Ureter (tissue), 1 donor: ENCODE measurements around the gene RPGR. TPM values are rescaled to one million over a fixed set of nuclear protein-coding genes. Genes with fewer than 3 reads are reported as not detected.

Source experiments
- DNase-seq: peaks from one replicate; pipeline ENCODE4 v3.0.0-alpha.2; 2020; ENCODE audit warnings: low spot score
- total RNA-seq: library from RNA; stranded (reverse); gene quantifications from one replicate; pipeline ENCODE4 v1.2.4, GENCODE V29; 2023
- donor health status: DM: yes; HTN: yes; CAD: no.

RPGR gene, protein sequence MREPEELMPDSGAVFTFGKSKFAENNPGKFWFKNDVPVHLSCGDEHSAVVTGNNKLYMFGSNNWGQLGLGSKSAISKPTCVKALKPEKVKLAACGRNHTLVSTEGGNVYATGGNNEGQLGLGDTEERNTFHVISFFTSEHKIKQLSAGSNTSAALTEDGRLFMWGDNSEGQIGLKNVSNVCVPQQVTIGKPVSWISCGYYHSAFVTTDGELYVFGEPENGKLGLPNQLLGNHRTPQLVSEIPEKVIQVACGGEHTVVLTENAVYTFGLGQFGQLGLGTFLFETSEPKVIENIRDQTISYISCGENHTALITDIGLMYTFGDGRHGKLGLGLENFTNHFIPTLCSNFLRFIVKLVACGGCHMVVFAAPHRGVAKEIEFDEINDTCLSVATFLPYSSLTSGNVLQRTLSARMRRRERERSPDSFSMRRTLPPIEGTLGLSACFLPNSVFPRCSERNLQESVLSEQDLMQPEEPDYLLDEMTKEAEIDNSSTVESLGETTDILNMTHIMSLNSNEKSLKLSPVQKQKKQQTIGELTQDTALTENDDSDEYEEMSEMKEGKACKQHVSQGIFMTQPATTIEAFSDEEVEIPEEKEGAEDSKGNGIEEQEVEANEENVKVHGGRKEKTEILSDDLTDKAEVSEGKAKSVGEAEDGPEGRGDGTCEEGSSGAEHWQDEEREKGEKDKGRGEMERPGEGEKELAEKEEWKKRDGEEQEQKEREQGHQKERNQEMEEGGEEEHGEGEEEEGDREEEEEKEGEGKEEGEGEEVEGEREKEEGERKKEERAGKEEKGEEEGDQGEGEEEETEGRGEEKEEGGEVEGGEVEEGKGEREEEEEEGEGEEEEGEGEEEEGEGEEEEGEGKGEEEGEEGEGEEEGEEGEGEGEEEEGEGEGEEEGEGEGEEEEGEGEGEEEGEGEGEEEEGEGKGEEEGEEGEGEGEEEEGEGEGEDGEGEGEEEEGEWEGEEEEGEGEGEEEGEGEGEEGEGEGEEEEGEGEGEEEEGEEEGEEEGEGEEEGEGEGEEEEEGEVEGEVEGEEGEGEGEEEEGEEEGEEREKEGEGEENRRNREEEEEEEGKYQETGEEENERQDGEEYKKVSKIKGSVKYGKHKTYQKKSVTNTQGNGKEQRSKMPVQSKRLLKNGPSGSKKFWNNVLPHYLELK
- total RNA-seq = 31.4 TPM

DNA sequence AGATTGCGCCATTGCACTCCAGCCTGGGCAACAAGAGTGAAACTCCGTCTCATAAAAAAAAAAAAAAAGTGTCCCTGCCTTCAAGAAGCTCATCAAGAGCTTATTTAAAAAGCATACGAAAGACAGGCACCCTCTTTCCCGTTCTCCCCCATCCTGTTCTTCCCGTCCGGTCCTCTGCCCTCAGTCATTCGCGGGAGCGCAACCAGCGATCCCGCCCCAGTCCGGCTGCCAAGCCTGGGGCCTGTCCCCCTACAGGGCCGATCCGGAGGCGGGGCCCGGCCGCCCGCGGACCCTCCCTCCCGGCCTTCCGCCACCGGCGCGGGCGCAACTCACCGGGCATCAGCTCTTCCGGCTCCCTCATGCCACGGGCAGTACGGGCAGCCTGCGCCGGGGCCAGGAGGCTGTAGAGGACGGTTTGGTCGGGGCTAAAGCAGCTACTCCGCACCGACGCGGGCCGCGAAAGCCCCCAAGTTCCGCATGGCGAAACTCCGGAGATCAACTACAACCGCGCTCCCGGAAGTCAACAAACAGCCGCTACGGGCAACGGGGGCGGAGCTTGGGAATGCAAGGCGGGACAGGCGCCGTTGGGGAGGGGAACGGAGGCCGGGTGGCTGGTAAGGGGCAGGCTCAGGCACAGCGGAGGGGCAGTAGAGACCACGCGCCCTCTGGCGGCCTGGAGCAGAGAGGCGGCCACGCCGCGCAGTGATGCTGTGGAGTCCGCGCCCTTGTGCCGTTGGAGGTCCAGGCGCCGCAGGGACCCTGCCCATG, at the start of gene RPGR:
Gene RPGR, minus strand, starts transcription at position 503 of the 768 bp plus-strand sequence. Its CDS starts 142 bp downstream, at position 361.
- DNase-seq = peak; percentile 94

DNA sequence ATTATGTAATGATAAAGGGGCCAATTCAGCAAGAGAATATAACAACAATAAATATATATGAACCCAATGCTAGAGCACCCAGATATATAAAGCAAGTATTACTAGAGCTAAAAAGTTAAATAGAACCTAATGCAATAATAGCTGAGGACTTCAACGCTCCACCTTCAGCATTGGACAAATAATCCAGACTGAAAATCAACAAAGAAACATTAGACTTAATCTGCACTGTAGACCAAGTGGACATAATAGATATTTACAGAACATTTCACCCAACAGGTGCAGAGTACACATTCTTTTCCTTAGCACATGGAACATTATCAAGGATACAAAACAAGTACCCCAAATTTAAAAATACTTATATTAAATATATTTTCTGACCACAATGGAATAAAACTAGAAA, 49.4 kb upstream of the RPGR start:
- DNase-seq = no peak

DNA sequence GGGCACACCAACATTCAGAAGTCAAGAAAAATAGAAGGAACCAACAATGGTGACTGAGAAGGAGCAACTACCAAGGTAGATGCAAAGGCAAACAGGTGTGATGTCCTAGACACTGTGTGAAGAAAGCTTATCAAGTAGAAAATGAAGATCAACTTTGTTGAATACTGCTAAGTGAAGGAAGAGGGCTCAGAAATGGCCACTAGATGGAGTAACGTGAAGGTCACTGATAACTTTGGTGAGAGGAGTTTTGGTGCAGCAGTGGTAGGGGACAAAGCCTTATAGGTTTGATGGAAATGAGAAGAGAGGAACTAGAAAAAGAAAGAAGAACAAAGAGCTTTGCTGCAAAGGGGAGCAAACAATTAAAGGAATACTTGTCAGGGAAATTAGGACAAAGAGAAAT, 48.6 kb upstream of the RPGR start:
- no peak for DNase-seq

DNA sequence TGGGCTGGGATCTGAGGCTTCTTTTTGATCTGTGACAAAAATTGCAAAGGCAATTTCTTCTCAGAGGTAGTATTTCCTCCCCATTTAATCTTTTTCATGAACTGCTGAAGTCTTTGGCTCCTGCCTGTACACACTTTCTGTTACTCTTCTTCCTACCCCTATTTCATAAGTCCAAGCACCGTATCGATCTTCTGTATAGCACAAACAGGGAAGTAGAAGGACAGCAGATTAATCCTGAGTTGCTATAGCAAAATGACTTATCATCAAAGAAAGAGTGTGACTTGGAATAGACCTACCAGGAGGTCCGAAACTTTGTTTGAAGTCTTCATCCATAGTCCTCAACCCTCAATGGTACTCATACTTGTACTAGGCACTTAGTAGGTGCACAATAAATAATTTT, 47.1 kb upstream of the RPGR start:
- DNase-seq = no peak

DNA sequence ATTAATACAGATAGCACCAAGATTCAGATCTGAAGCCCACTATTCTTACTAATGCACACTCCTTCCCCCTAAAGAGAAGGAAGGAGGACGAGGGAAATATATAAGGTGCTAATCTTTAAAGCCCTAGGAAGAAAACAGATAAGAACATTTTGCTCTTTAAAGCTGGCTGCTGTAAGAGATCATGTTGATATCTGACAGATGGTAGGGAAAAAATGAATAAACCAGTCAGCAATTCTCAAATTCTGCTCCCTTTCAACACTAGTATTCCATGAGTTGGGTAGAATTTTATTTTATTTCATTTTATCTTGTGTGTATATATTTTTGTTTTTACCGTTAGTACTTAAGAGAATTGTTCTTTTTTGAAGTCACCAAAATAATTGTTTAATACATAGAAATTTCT, 44.3 kb upstream of the RPGR start:
- no peak for DNase-seq

DNA sequence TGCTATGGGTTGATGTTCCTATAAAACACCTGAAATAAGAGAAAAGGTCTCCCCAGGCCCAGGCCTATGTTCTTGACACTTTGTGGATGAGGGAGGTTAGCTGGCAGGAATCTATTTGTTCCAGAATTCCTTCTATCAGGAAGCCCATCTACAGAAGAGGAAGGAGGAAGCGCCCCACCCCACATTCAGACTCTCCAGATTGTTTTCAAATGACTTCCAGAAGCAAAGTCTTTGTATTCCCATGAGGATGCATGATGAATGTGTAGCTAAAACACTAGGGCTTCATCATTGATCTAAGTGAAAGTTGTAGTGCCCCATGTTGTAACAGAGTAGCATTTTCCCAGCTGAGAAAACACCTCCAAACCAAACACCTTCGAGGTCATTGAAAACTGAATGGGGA, 41.5 kb upstream of the RPGR start:
- no peak for DNase-seq

DNA sequence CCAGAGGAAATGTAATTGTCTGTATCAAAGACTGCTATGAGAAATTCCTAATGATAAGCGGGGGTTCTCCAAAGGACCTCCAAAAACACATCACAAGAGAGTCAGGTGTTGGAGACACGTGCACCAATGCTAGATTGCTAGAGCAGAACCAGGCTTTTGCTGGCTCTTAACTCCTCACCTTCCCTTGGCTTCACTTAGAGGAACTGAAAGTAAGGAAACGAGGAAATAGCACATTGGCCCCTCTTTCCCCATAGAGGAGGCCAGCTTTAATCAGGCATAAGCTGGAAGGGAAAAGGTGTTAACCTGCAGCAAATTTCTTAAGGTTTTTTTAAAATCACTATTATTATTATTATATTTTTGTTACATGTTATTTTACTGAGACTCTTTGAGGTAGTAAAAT, 38.6 kb upstream of the RPGR start:
- DNase-seq = no peak

DNA sequence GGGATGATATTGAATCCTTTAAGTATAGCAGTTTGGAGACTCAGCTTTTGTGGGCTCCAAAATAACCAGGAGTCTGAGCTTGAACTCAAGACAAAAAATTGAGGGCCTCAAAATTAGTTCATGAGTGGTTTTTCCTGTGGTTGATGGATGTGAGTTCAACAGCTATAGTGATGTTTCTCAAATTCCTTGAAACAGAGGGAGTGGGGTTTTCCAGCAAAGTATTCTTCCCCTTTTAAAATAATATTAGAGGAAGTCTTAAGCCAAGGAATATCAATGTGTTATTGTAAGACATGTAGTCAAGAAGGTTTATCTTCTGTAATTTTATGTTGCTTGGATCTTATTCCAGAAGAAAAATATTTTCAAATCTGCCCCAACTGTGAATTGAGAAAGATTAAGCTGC, 35.7 kb upstream of the RPGR start:
- no peak for DNase-seq

DNA sequence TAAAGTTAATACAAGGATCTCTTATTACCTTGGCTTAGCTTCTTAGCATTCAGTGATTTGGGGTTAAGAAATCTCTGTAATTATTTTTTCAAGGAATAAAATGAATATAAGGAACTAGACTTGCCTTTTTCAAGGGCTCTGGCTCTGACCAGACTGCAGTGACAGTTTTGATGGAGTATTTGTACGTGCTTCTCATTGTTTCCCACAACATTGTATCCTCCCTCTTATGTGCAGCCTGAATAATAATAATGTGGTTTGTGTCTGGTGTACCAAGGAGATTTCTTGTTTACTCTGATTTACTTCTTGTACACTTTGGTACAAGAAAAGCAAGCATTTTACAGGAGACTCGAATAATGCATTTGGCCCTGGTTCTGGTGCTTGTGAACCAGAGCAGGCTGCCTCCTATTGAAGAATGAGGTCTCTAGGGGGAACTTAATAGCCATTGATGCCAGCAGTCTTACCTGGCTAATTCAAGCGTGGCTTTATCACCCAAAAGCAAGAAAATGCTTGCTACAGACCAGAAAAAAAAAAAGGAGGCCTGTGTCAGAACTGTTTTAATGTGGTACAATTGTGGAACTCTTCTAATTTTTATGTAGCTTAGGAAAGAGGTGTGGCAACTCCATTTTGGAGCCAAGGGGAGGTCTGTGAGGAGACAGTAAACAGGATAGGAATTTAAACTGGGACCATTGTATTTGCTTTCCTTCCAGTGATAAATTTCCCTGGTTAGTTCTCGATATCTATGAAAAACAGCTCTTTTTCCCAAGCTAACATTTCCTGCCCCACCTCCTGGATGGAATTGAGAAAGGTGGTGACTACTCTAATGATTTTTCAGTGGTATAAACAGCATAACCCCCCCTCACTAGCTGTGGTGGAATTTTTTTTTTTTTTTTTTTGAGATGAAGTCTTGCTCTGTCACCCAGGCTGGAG, 30.7 kb upstream of the RPGR start:
- no peak for DNase-seq

DNA sequence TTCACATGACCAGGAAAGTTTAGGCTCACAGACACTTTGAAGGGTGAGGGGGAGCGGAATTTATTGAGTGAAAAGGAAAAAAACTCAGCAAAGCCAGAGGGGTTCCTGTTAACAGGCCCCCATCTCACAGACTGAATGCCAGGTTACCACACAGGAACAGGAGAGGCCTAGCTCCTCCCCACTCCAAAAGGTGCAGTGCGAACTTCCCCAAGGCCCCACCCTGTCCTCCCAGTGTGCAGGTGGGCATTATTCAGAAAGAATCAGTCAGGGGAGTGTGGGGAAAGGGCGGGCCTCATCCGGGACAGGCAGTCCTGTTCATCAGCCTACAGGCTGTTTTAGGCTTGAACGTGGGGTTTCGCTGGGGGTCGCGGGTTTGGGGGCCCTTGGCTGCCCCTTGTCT, 29.1 kb upstream of the RPGR start:
- no peak for DNase-seq

DNA sequence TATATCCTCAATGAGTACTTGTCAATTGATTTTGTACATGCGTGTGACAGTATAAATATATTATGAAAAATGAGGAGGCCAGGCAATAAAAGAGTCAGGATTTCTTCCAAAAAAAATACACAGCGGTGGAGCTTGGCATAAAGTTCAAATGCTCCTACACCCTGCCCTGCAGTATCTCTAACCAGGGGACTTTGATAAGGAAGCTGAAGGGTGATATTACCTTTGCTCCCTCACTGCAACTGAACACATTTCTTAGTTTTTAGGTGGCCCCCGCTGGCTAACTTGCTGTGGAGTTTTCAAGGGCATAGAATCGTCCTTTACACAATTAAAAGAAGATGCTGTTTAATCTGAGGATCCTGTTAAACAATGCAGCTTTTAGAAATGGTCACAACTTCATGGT, 25.1 kb upstream of the RPGR start, which contains the start of gene OTC:
Gene OTC, plus strand, starts transcription at position 243 of the 400 bp plus-strand sequence. Its CDS starts 93 bp downstream, at position 336.
- no peak for DNase-seq

DNA sequence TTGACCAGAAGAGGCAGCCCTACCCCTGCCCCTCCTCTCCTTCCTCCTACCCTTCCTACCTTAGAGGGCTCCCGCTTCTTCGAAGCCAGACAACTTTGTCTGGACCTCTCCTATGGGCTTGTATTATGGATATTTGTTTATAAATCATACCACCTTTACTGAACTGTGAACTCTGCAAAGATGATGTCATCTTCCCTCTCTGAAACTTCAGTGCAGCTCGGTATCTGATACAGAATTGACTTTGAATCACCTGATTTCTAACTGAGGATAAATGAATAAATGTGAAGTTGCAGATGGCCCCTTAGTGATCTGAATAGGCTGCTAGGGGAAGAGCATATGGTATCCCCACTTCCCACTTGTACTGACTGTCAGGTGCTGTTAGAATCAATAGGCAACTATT, 24.0 kb upstream of the RPGR start:
- DNase-seq = no peak

DNA sequence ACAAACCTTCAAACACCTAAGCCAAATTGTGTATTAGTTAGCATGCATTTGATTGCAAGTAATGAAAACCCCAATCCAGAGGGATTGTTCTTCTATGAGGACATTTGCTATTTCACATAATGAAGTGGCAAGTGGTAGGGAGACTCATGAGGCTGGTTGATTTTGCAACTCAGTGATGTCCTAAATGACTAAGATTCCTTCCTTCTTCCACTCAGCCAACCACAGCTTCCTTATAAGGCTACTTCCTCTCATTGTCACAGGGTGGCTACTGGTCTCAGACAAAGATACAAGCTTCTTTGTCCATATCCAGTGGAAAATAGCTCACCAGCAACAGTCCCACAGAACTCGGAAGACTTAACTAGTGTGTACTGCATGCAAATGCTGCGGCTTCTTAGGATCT, 19.8 kb upstream of the RPGR start:
- no peak for DNase-seq

DNA sequence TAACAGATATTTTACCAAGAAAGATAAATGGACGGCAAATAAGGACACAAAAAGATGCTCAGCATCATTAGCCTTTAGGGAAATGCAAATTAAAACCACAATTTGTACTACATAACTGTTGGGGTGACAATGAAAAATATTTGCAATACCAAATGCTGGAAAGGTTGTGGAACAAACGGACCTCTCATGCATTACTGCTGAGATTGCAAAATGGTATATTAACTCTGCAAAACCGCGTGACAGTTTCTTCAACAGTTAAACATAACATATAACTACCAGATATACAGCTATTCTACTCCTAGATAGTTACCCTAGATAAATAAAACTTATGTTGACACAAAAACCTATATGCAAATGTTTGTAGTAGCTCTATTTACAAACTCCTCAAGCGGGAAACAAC, 18.8 kb upstream of the RPGR start:
- DNase-seq = no peak

DNA sequence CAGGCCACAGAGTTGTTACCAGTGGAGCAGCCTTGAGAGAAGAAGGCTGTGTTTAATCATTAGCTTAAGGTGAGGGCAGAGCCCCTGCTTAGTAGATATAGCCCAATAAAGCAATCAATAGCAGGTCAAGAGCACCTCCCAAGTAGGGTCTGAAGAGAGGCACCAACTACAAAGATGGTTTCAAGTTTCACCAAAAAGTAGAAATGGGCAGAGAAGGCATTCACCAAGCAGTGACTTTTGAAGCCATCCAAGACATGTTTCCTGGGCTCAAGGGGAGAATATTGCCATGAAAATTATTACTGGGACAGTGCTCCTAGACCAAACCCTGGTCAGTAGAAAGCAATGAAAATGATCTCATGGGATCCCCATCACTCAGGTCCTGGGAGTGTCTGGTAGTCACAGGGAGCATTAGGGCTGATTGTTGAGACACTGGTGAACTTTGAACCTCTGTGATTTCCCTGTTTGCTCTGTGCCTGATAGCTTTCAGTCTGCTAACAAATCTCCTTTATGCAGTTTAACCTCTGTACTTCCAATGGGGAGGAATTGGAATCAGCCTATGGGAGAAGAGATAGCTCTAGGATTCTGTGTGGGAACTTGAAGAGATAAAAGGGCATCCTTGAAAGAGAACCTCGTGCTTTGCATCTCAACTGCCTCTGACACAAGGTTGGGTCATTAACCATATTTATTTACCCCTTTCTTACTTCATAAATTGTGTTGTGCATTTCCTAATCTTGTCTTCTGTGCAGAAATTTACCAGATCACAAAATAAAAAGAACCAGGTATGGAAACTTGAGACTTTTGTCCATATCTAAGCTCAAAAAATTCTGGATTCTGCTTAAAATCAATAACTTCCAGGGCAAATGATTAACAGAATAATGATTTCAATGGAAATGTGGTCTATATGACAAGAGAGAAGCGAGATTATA, 15.8 kb upstream of the RPGR start:
- DNase-seq = no peak

DNA sequence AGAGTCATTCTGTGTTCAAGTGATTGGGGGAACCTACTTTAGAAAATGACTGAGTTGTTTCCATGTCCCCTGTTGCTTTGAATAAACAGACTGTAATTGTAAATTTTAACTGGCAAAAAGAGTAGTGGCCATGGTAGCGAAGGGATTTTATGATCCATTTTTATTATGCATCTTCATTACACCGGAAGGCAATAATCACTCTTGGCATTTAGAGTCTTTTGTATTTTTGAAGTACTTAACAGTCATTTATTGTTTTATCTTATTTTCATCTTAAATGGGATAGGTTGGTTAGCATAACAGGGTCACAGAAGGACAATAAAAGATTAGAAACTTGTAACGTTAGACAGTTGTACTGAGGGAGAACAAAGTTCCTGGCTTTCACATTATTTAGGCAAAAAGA, 14.1 kb upstream of the RPGR start:
- DNase-seq = no peak

DNA sequence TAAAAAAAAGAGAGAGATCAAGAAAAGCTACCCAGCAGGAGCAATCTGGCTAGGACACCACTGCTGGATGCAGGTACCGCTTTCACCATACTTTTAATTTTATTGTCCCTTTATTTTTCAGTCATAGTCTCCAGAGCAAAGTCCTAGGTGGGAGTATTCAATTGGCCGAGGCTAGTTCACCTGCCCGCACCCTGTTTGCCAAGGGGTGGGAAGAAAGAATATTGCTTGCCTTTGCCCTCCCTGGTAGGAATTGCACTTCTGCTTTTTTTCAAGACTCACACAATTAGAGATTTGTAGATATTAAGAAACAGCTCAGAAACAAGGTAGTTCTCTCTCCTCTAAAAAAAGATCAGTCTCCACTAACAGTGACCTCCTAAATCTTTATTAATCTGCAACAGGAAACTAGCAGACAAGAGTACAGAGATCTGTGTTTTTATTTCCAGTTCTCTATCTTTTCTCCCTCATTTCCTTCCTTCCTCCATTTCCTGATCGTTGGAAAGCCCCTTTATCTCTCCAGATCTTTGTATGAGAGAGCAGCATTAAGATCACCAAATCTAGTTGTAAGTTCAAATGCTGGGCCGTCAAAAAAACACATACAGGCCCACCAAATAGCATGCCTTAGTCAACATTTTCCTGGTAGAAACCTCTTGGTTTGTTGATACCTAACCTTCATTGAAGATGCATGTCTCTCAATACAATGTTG, 9.4 kb upstream of the RPGR start:
- no peak for DNase-seq

DNA sequence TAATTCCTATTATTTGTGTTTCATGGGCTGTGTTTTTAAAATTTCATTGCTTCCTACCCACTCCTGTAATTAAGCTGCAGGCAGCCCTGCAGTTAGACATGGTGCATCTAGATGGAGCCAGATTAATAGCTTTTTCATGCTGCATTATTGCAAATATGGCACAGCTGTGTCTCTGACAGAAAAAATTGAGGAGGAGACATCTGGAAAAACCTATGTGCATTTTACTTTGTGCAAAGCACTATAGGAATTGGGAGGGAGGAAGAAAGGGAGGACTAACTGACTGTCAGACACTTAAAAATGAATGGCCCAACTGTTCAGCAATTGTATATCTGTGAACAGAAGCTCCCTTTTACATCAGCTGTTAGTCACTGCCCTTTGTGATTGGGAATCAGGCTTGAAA, 8.1 kb upstream of the RPGR start:
- no peak for DNase-seq

DNA sequence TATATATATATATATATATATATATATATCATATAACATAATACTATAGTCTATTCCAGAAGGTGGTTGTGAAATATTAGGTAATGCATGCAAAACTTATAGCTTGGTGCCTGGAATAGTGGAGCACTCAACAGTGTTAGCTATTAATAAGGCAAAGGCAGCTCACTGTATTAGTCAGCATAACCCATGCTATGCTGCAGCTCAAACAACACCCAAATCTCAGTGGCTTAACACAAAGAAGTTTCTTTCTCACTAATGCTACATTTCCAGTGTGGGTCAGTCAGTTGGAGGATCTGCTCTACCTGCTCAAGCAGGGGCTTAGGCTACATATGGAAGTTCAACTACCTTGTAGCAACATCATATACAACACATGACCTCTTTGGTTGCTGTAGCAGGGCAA, 5.2 kb upstream of the RPGR start:
- no peak for DNase-seq
